Measurements from ENCODE around the gene SASH3. TPM values are rescaled to one million over a fixed set of nuclear protein-coding genes. Genes with fewer than 3 reads are reported as not detected.
"Not testable (repeated sequence)": the region's sequence is repeated elsewhere in the genome, so short reads cannot be mapped to it uniquely, and the experiment has no call there.

SASH3 gene
- total and polyA plus RNA-seq, 4 donors, result 12.0 to 90.1 (median 32.6) TPM

DNA sequence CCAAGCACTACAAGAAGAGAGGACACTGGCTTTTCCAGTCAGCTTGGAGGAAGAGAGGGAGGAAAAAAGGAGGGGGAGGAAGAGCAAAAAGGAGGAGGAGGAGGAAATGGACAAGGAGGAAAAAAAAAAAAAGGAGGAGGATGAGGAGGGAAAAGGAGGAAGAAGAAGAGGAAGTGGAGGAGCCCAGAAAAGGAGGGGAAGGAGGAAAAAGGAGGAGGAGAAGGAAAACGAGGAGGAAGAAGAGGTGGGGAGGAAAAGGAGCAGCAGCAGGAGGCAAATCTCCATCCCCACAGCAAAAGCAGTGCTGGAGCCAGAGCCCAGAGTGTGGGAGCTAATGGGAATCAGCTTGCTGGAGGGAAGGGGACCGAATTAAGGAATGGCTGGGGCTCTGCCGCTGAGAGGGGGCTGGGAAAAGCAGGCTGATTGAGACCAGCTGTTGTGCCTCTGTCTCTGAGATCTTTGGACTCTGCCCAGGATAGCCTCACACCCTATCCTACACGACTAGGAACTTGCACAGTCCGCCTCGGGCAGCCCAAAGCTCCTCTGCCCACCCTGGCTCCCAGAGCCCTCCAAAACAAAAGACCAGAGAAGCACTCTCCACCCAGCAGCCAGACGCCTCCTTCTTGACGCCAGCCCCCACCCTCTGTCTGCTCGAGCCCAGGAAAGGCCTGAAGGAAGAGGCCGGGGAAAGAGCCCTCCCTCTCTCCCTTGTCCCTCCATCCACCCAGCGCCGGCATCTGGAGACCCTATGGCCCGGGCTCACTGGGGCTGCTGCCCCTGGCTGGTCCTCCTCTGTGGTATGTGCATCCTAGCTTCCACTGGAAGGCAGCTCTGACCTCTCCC, 41.1 kb upstream of the SASH3 start, which contains the start of gene XPNPEP2:
Gene XPNPEP2, plus strand, starts transcription at position 514 of the 843 bp plus-strand sequence. Its CDS starts 235 bp downstream, at position 749.
- TF ChIP-seq, protein P1, sequence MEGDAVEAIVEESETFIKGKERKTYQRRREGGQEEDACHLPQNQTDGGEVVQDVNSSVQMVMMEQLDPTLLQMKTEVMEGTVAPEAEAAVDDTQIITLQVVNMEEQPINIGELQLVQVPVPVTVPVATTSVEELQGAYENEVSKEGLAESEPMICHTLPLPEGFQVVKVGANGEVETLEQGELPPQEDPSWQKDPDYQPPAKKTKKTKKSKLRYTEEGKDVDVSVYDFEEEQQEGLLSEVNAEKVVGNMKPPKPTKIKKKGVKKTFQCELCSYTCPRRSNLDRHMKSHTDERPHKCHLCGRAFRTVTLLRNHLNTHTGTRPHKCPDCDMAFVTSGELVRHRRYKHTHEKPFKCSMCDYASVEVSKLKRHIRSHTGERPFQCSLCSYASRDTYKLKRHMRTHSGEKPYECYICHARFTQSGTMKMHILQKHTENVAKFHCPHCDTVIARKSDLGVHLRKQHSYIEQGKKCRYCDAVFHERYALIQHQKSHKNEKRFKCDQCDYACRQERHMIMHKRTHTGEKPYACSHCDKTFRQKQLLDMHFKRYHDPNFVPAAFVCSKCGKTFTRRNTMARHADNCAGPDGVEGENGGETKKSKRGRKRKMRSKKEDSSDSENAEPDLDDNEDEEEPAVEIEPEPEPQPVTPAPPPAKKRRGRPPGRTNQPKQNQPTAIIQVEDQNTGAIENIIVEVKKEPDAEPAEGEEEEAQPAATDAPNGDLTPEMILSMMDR (IDR thresholded peaks at IDR 0.05; ENCODE audit: control extremely low read depth, extremely low read depth), result no peak
- Histone ChIP-seq H3K4me3 (no peak within 1 kb of the TSS), H3K4me1 (ENCODE audit: control insufficient read depth in 5 of 5, insufficient read depth in 5 of 5, low read length in 5 of 5) (peaks cover 0 to 28% (median 3%) of the 10 kb centered on the region in 5 donors), H3K27ac (ENCODE audit: low read depth in 1 of 2, low read length in 1 of 2) (no peak within 1 kb of the TSS), H3K36me3 (ENCODE audit: control insufficient read depth in 4 of 4, insufficient read depth in 4 of 4, low read length in 4 of 4) (no peaks in the 10 kb centered on the region), H3K27me3 (ENCODE audit: control insufficient read depth in 3 of 3, insufficient read depth in 3 of 3, low read length in 2 of 3) (no peaks in the 10 kb centered on the region), H3K9me3 (ENCODE audit: control insufficient read depth in 4 of 4, insufficient read depth in 3 of 4, low read length in 3 of 4) (peaks cover 0 to 2% (median 0%) of the 10 kb centered on the region in 4 donors), H3K9ac (ENCODE audit: insufficient read depth in 1 of 2, low read length in 2 of 2) (no peak within 1 kb of the TSS)
- DNase-seq (peak; percentile 92 to 97 (median 95)), ATAC-seq (ENCODE audit: insufficient read depth, low FRiP score) (no peak)
- WGBS, 2 donors, result 44 to 51% methylated on average over 7 to 13 of the region's 13 CpGs

DNA sequence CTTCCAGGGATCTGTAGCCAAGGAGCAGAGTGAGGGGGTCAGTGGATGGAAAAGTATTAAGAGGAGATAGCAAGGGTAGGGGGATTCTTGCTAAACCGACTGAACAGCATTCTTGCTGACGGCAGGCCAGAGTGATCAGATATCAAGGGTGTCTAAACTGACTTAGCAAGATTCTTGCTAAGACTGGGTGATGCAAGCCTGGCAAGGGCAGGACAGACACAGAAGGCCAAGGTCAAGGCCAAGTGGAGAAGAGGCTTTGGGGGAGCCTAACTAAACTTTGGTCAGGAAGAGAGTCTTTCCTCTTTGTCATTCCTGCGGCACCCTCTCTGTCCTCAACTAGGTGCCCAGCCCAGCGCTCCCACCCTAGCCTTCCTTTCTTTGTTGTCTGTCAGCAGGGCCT, 40.2 kb upstream of the SASH3 start:
- Histone ChIP-seq H3K27ac (ENCODE audit: low read depth in 1 of 2, low read length in 1 of 2) (no peak overlapping the region), H3K36me3 (ENCODE audit: control insufficient read depth in 4 of 4, insufficient read depth in 4 of 4, low read length in 4 of 4) (no peaks in the 10 kb centered on the region), H3K9ac (ENCODE audit: insufficient read depth in 1 of 2, low read length in 2 of 2) (no peak overlapping the region), H3K9me3 (ENCODE audit: control insufficient read depth in 4 of 4, insufficient read depth in 3 of 4, low read length in 3 of 4) (peaks cover 0 to under 1% (median 0%) of the 10 kb centered on the region in 4 donors), H3K27me3 (ENCODE audit: control insufficient read depth in 3 of 3, insufficient read depth in 3 of 3, low read length in 2 of 3) (no peaks in the 10 kb centered on the region), H3K4me1 (ENCODE audit: control insufficient read depth in 5 of 5, insufficient read depth in 5 of 5, low read length in 5 of 5) (peaks cover 0 to 28% (median 3%) of the 10 kb centered on the region in 5 donors), H3K4me3 (no peak overlapping the region)
- DNase-seq (peak; percentile 40 to 72 (median 57)), ATAC-seq (ENCODE audit: insufficient read depth, low FRiP score) (no peak)
- WGBS, 2 donors, result 73 to 81% methylated on average over 4 of the region's 4 CpGs
- TF ChIP-seq, protein P1 (IDR thresholded peaks at IDR 0.05; ENCODE audit: control extremely low read depth, extremely low read depth), result no peak

DNA sequence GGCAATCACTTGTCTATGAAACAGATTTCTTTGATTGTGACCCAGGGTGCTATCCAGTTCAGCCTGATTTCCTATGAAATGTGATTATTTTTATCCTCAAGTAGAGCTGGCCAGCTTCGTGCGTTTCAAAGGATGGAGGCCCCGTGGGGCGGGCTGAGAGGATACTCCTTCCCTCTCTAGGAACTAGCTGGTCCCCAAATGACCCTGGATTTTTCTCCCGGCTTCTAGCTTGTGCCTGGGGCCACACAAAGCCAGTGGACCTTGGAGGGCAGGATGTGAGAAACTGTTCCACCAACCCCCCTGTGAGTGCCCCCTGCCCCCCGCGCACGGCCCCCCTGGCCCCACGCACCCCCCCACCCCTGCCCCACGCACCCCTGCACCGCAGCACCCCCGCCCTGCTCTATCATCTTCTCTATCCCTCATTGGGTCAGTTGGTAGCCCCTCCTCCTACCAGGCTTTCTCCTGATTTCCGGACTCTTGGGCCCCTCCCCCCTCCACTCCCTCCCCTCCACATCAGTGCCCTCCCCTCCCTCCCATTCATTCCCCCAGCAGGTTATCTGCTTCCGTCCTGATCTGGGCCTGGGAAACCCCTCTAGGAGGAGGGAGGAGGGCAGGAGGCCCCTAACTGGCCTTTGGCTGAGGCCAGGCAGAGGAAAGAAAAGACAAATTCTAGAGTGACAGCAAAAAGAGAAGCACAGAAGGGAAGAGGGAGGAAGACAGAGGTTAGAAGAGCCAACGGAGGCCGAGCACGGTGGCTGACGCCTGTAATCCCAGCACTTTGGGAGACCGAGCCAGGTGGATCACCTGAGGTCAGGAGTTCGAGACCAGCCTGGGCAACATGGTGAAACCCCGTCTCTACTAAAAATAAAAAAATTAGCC, 37.6 kb upstream of the SASH3 start:
- Histone ChIP-seq H3K9me3 (ENCODE audit: control insufficient read depth in 4 of 4, insufficient read depth in 3 of 4, low read length in 3 of 4) (peaks cover 0 to 2% (median 0%) of the 10 kb centered on the region in 4 donors), H3K4me1 (ENCODE audit: control insufficient read depth in 5 of 5, insufficient read depth in 5 of 5, low read length in 5 of 5) (peaks cover 0 to 28% (median 3%) of the 10 kb centered on the region in 5 donors), H3K36me3 (ENCODE audit: control insufficient read depth in 4 of 4, insufficient read depth in 4 of 4, low read length in 4 of 4) (no peaks in the 10 kb centered on the region), H3K9ac (ENCODE audit: insufficient read depth in 1 of 2, low read length in 2 of 2) (no peak overlapping the region), H3K27ac (ENCODE audit: low read depth in 1 of 2, low read length in 1 of 2) (no peak overlapping the region), H3K4me3 (no peak overlapping the region), H3K27me3 (ENCODE audit: control insufficient read depth in 3 of 3, insufficient read depth in 3 of 3, low read length in 2 of 3) (no peaks in the 10 kb centered on the region)
- TF ChIP-seq, protein P1 (IDR thresholded peaks at IDR 0.05; ENCODE audit: control extremely low read depth, extremely low read depth), result no peak
- WGBS, 2 donors, result 46 to 47% methylated on average over 11 to 21 of the region's 21 CpGs
- no peak for ATAC-seq (ENCODE audit: insufficient read depth, low FRiP score)
- DNase-seq, result peak in 2 of 3 donors; percentile 37 to 43

DNA sequence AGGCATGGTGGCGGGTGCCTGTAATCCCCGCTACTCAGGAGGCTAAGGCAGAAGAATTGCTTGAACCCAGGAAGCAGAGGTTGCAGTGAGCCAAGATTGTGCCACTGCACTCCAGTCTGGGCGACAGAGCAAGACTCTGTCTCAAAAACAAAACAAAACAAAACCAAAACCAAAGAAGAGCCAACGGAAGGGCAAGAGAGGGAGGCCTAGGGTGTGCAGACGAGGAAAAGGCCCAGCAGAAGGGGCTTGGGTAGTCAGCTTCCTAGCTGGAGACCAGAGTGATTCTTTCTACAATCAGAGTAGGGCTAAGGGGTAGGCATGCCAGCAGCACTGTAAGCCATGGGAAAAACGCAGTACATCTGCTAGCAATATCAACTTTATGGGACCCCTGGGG, 37.0 kb upstream of the SASH3 start:
- not testable (repeated sequence) for H3K27ac ChIP-seq (ENCODE audit: low read depth in 1 of 2, low read length in 1 of 2); ATAC-seq (ENCODE audit: insufficient read depth, low FRiP score); H3K27me3 ChIP-seq (ENCODE audit: control insufficient read depth in 3 of 3, insufficient read depth in 3 of 3, low read length in 2 of 3); H3K9ac ChIP-seq (ENCODE audit: insufficient read depth in 1 of 2, low read length in 2 of 2); H3K4me3 ChIP-seq; H3K36me3 ChIP-seq (ENCODE audit: control insufficient read depth in 4 of 4, insufficient read depth in 4 of 4, low read length in 4 of 4); H3K9me3 ChIP-seq (ENCODE audit: control insufficient read depth in 4 of 4, insufficient read depth in 3 of 4, low read length in 3 of 4); DNase-seq
- H3K4me1 ChIP-seq (ENCODE audit: control insufficient read depth in 5 of 5, insufficient read depth in 5 of 5, low read length in 5 of 5), result peaks cover 0 to 27% (median 3%) of the 10 kb centered on the region in 5 donors
- 69 to 78% methylated on average over 6 of the region's 6 CpGs for WGBS, 2 donors
